Nephron progenitor cell (in vitro differentiated cells): ENCODE results near the gene ZNF391.
"Not testable (repeated sequence)": the region's sequence is repeated elsewhere in the genome, so short reads cannot be mapped to it uniquely, and the experiment has no call there.

Experiments
- DNase-seq: peaks from one replicate; pipeline ENCODE4 v3.0.0; 2021
- H3K27ac Mint-ChIP-seq: 2 replicates; pipeline ENCODE4 v1.8.0; 2021; ENCODE audit warnings: mild to moderate bottlenecking, moderate library complexity, mixed read lengths
- H3K27me3 Mint-ChIP-seq: 2 replicates; pipeline ENCODE4 v1.8.0; 2021; ENCODE audit warnings: mild to moderate bottlenecking, low read depth, mixed read lengths; ENCODE audit not compliant: poor library complexity
- H3K36me3 Mint-ChIP-seq: 2 replicates; pipeline ENCODE4 v1.8.0; 2021; ENCODE audit warnings: low read depth, mixed read lengths
- H3K4me1 Mint-ChIP-seq: 2 replicates; pipeline ENCODE4 v1.8.0; 2021; ENCODE audit warnings: mixed read lengths
- H3K4me3 Mint-ChIP-seq: 2 replicates; pipeline ENCODE4 v1.8.0; 2021; ENCODE audit warnings: mild to moderate bottlenecking, moderate library complexity, mixed read lengths
- H3K9me3 Mint-ChIP-seq: 2 replicates; pipeline ENCODE4 v1.8.0; 2021; ENCODE audit warnings: mild to moderate bottlenecking, moderate library complexity, mixed read lengths
- TF ChIP-seq, protein P1 (sequence below): fragments of 200-600 bp; sonication (generic); IDR thresholded peaks from 2 replicates; pipeline ENCODE4 v1.5.0; 2021; ENCODE audit warnings: antibody characterized with exemption

Gene ZNF391

GRCh38 chr6:27374824-27375612 is 13.5 kb upstream of the ZNF391 start:
- H3K36me3 Mint-ChIP-seq: peaks cover 8% of the 10 kb centered on the region
- H3K27ac Mint-ChIP-seq: no peak overlapping the region
- peaks cover 10% of the 10 kb centered on the region for H3K27me3 Mint-ChIP-seq
- H3K4me1 Mint-ChIP-seq: peaks cover 18% of the 10 kb centered on the region
- peak overlapping the region; percentile 91 for H3K4me3 Mint-ChIP-seq
- H3K9me3 Mint-ChIP-seq: peaks cover 7% of the 10 kb centered on the region
- TF ChIP-seq, protein P1, sequence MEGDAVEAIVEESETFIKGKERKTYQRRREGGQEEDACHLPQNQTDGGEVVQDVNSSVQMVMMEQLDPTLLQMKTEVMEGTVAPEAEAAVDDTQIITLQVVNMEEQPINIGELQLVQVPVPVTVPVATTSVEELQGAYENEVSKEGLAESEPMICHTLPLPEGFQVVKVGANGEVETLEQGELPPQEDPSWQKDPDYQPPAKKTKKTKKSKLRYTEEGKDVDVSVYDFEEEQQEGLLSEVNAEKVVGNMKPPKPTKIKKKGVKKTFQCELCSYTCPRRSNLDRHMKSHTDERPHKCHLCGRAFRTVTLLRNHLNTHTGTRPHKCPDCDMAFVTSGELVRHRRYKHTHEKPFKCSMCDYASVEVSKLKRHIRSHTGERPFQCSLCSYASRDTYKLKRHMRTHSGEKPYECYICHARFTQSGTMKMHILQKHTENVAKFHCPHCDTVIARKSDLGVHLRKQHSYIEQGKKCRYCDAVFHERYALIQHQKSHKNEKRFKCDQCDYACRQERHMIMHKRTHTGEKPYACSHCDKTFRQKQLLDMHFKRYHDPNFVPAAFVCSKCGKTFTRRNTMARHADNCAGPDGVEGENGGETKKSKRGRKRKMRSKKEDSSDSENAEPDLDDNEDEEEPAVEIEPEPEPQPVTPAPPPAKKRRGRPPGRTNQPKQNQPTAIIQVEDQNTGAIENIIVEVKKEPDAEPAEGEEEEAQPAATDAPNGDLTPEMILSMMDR: no peak
- DNase-seq: peak; percentile 80

- TF ChIP-seq, protein P1: no peak
- Mint-ChIP-seq H3K27ac (no peak overlapping the region), H3K4me1 (peaks cover 18% of the 10 kb centered on the region), H3K27me3 (peaks cover 10% of the 10 kb centered on the region), H3K4me3 (peak overlapping the region; percentile 91), H3K36me3 (peaks cover 8% of the 10 kb centered on the region), H3K9me3 (peaks cover 13% of the 10 kb centered on the region)
- DNase-seq: no peak
These were observed 12.9 kb upstream of the ZNF391 start for GRCh38 chr6:27375613-27376079.

DNA sequence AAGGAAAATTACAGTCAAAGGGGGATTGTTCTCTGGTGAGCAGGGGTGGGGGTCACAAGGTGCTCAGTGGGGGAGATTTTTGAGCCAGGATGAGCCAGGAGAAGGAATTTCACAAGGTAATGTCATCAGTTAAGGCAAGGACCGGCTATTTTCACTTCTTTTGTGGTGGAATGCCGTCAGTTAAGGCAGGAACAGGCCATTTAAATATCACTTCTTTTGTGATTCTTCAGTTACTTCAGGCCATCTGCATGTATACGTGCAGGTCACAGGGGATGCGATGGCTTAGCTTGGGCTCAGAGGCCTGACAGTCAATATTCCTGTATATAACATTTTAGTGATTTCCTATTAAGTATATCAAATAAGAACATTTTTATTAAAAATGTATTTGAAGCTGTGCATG is 10.2 kb upstream of the ZNF391 start:
- not testable (repeated sequence) for H3K4me3 Mint-ChIP-seq, H3K27ac Mint-ChIP-seq, H3K36me3 Mint-ChIP-seq, DNase-seq
- Mint-ChIP-seq H3K9me3 (peaks cover 24% of the 10 kb centered on the region), H3K4me1 (peaks cover 18% of the 10 kb centered on the region), H3K27me3 (peaks cover 13% of the 10 kb centered on the region)

DNA sequence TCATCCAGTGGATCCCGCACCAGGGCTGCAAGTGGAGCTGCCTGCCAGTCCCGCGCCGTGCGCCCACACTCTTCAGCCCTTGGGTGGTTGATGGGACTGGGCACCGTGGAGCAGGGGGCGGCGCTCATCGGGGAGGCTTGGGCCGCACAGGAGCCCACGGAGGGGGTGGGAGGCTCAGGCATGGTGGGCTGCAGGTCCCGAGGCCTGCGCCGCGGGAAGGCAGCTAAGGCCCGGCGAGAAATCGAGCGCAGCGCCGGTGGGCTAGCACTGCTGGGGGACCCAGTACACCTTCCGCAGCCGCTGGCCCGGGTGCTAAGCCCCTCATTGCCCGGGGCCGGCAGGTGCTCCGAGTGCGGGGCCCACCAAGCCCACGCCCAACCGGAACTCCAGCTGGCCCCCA is 7.6 kb upstream of the ZNF391 start:
- H3K27ac Mint-ChIP-seq, H3K27me3 Mint-ChIP-seq, H3K4me3 Mint-ChIP-seq, H3K36me3 Mint-ChIP-seq, H3K4me1 Mint-ChIP-seq, DNase-seq: not testable (repeated sequence)
- H3K9me3 Mint-ChIP-seq: peaks cover 29% of the 10 kb centered on the region

- Mint-ChIP-seq H3K36me3 (peaks cover 4% of the 10 kb centered on the region), H3K4me1 (peaks cover 4% of the 10 kb centered on the region), H3K27me3 (peaks cover 14% of the 10 kb centered on the region), H3K4me3 (no peak overlapping the region), H3K27ac (no peak overlapping the region), H3K9me3 (peaks cover 29% of the 10 kb centered on the region)
- DNase-seq: no peak
- TF ChIP-seq, protein P1: no peak
These were observed 5.5 kb upstream of the ZNF391 start for GRCh38 chr6:27383011-27383410.

DNA sequence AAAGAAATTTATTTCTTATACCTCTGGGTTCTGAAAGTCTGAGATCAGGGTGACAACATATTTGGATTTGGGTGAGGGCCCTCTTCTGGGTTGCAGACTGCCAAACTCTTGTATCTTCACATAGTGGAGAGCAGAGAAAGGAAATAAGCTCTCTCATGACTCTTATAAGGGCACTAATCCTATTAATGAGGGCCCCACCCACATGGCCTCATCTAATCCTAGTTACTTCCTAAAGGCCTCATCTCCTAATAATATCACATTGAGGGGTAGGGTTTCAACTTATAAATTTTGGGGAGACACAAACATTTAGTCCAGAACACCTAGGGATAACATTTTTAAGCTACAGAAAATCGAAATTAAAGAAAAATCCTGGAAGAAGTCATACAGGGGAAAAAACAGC is 5.1 kb upstream of the ZNF391 start:
- Mint-ChIP-seq H3K9me3 (peaks cover 29% of the 10 kb centered on the region), H3K27ac (no peak overlapping the region), H3K27me3 (peaks cover 16% of the 10 kb centered on the region), H3K4me3 (no peak overlapping the region), H3K36me3 (peaks cover 4% of the 10 kb centered on the region), H3K4me1 (peaks cover 9% of the 10 kb centered on the region)
- TF ChIP-seq, protein P1: no peak
- DNase-seq: no peak

DNA sequence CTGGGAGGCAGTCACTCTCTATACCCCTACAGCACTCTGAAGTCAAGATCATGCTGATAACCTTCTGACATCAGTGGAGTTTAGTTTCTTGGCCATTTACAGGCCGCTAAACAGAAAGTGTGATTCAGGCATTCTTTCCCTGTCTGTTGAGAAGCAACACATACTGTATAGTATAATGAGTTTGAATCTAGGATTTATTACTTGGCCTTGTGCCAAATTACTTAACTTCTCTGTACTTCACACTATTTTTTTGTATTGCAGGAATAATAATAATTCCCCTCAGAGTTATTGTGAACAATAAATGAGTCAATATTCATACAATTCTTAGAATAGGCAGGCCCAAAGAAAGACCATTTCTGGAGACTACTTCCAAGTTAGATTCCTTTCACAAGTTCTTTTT is 4.1 kb downstream of the ZNF391 start:
- TF ChIP-seq, protein P1: no peak
- Mint-ChIP-seq H3K27ac (no peak overlapping the region), H3K36me3 (peaks cover 77% of the 10 kb centered on the region), H3K9me3 (peaks cover 65% of the 10 kb centered on the region), H3K4me3 (no peak overlapping the region), H3K27me3 (peaks cover 6% of the 10 kb centered on the region), H3K4me1 (peaks cover 25% of the 10 kb centered on the region)
- no peak for DNase-seq
